HepG2 (cell line): ENCODE data around the gene CA6.

Experiments
- CTCF ChIP-seq: sonication (generic); formaldehyde crosslinking; IDR thresholded peaks from 2 replicates; pipeline ENCODE4 v1.5.0; 2020; ENCODE audit warnings: mild to moderate bottlenecking, missing genetic modification reagents, moderate library complexity
- MAFK ChIP-seq, 2 experiments: IDR thresholded peaks in 1 of 2; conservative IDR thresholded peaks in 1 of 2; 2 replicates each; pipeline ENCODE4 v1.6.1; 2011; ENCODE audit warnings: improper control_type of control experiment in 2 of 2, low read length in 2 of 2
- RCOR2 ChIP-seq: IDR thresholded peaks from 2 replicates; pipeline ENCODE4 v1.6.1; 2016; ENCODE audit warnings: missing biosample characterization, missing genetic modification reagents
- USF2 ChIP-seq, 2 experiments: sonication (generic) in 1 of 2; formaldehyde crosslinking in 1 of 2; IDR thresholded peaks; 2 replicates each; pipeline versions ENCODE4 v1.5.1 to v1.6.1; 2011 to 2020; ENCODE audit warnings: borderline replicate concordance in 1 of 2, low read depth in 1 of 2, low read length in 1 of 2, mild to moderate bottlenecking in 1 of 2, missing genetic modification reagents in 1 of 2, moderate library complexity in 1 of 2
- ZNF234 ChIP-seq: sonication (generic); formaldehyde crosslinking; conservative IDR thresholded peaks from 2 replicates; pipeline ENCODE4 v1.5.1; 2020; ENCODE audit warnings: mild to moderate bottlenecking, missing genetic modification reagents

- no peak for TF ChIP-seq USF2 (IDR thresholded peaks at IDR 0.05; ENCODE audit: low read depth, low read length)
- TF ChIP-seq USF2 (CRISPR knock-in tag; IDR thresholded peaks at IDR 0.05; ENCODE audit: borderline replicate concordance), result no peak
- TF ChIP-seq CTCF (CRISPR knock-in tag), result no peak
- TF ChIP-seq MAFK (conservative IDR thresholded peaks at IDR 0.05 in 1 of 2, IDR thresholded peaks at IDR 0.05 in 1 of 2; ENCODE audit: low read length in 2 of 2), result no peak
- no peak for TF ChIP-seq RCOR2 (CRISPR knock-in tag)
- TF ChIP-seq ZNF234, result no peak
These were observed 42.9 kb upstream of the CA6 start for GRCh38 chr1:8902765-8903164.
